IPS-NIHi11 (cell line): ENCODE results near the gene OGA.
A peak's percentile ranks its signal among the peaks of the same experiment; 100 is the strongest.

Source experiments
- DNase-seq: peaks from one replicate; pipeline ENCODE4 v3.0.0; 2012; ENCODE audit warnings: mixed read lengths, low spot score

OGA gene

GRCh38 chr10:101835362-101835761 is 17.1 kb upstream of the OGA start:
- no peak for DNase-seq

- DNase-seq = no peak
Observed at GRCh38 chr10:101834341-101834740, 16.1 kb upstream of the OGA start.

- no peak for DNase-seq
Observed at GRCh38 chr10:101833466-101833865, 15.2 kb upstream of the OGA start.

- no peak for DNase-seq
Observed at GRCh38 chr10:101832325-101832771, 14.1 kb upstream of the OGA start.

- no peak for DNase-seq
Observed at GRCh38 chr10:101831169-101831811, 13.0 kb upstream of the OGA start.

- DNase-seq = peak; percentile 92
Observed at GRCh38 chr10:101830322-101831168, 12.3 kb upstream of the OGA start.

- DNase-seq = peak; percentile 98
Observed at GRCh38 chr10:101829561-101830315, 11.5 kb upstream of the OGA start.

- no peak for DNase-seq
Observed at GRCh38 chr10:101828766-101829551, 10.7 kb upstream of the OGA start.

GRCh38 chr10:101827919-101828600 is 9.8 kb upstream of the OGA start:
- no peak for DNase-seq

GRCh38 chr10:101826852-101827434 is 8.7 kb upstream of the OGA start:
- DNase-seq = no peak

- DNase-seq = no peak
Observed at GRCh38 chr10:101824736-101825135, 6.5 kb upstream of the OGA start.

GRCh38 chr10:101818872-101819633 is 809 bp upstream of the OGA start:
- peak; percentile 42 for DNase-seq

- DNase-seq = peak; percentile 58
Observed at GRCh38 chr10:101817337-101818118, 716 bp downstream of the OGA start.

- DNase-seq = no peak
Observed at GRCh38 chr10:101816913-101817336, 1.3 kb downstream of the OGA start.

- DNase-seq = no peak
Observed at GRCh38 chr10:101816376-101816775, 1.9 kb downstream of the OGA start.

GRCh38 chr10:101814466-101815071 is 3.7 kb downstream of the OGA start:
- no peak for DNase-seq

GRCh38 chr10:101812606-101813005 is 5.6 kb downstream of the OGA start:
- no peak for DNase-seq

GRCh38 chr10:101807158-101807557 is 11.1 kb downstream of the OGA start:
- DNase-seq = no peak

- no peak for DNase-seq
Observed at GRCh38 chr10:101803511-101803910, 14.7 kb downstream of the OGA start.
